Raji (cell line): ENCODE data around the gene ZC2HC1B.

ENCODE experiments used
- POLR2A ChIP-seq: IDR thresholded peaks from 2 replicates; pipeline ENCODE4 v1.6.1; 2011; ENCODE audit warnings: low read depth, low read length, control low read depth; ENCODE audit not compliant: insufficient read depth

Gene ZC2HC1B

GRCh38 chr6:143864234-143864633 is at the start of gene ZC2HC1B:
TSS of gene ZC2HC1B (plus strand) at chr6:143864474. CDS start at chr6:143864540, 66 bp downstream.
- TF ChIP-seq POLR2A = no peak

GRCh38 chr6:143817621-143818020 is 46.7 kb upstream of the ZC2HC1B start:
- TF ChIP-seq POLR2A = no peak

DNA sequence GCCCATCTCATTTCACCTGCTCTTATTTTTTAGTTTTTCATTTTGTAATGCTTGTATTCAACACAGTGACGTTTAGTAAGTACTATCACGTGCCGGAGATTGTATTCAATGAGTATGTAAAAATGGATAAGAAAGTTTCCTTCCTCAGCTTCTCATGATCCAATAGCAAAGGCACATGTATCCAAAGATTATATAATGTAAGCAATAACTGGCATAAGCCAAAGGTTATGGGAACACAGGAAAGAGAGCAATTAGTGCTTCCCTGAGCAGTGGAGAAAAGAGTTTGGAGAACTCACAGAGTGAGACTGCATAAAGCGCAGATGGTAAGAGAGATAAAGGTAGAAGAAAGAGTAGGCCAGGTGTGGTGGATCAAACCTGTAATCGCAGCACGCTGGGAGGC is 42.9 kb upstream of the ZC2HC1B start:
- TF ChIP-seq POLR2A = no peak

DNA sequence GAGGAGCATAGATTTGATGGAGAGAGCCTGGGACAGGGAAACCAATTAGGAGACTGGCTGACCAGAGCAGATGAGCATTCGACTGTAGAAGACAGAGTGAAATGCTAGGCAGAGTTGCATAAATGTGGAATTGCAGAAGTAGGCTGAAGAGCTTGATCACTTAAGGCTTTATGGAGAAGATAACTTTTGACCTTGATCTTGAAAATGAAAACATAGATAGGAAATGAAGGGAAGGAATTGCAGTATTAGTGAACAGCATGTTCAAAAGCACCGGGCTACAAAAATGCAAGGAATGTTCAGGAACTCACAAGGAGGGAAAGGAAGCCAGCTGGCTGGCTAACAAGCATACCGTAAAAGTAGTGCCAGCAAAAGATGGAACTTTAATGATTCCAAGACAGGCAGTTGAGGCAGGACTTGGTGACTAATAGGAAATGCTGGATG is 41.7 kb upstream of the ZC2HC1B start:
- no peak for TF ChIP-seq POLR2A

DNA sequence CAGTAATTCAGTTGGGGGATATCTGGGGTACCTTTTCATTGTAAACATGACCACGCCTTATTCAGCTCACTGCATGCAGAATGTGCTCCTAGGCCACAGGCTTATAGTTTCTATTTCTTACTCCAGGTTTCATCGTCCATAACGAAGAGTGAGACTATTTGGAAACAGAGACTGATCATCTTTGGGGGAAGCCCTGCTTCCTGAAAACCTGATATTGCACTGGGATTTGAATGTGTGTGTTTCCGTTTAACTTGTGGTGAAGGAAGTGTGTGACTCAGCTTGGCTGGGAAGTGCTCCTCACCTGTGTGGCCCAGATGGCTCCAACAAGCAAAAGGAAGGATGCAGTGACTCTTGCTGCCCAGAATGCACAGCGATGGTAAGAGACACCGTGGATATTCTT is 40.7 kb upstream of the ZC2HC1B start:
- TF ChIP-seq POLR2A = no peak

DNA sequence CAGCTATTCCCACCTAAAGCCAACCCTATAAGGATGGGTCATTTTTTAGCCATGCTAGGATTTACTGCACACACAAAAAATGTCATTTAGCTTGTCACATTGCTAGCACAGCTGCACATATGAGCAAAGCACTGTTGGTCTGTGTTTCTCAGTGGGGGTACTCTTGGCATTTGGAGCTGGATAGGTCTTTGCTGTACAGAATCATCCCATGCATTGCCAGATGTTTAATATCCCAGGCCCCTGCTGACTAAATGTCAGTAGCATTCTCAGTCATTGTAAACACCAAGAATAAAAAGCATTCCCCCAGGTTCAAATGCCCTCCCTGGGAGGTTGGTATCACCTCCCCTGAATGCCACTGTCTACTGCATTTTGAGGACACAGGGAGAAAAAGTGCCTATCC is 35.7 kb upstream of the ZC2HC1B start:
- no peak for TF ChIP-seq POLR2A

- TF ChIP-seq POLR2A = no peak
These were observed 28.1 kb upstream of the ZC2HC1B start for GRCh38 chr6:143836150-143836549.

GRCh38 chr6:143838395-143838794 is 25.9 kb upstream of the ZC2HC1B start:
- TF ChIP-seq POLR2A = no peak

GRCh38 chr6:143839196-143839595 is 25.1 kb upstream of the ZC2HC1B start:
- no peak for TF ChIP-seq POLR2A

GRCh38 chr6:143840595-143841265 is 23.5 kb upstream of the ZC2HC1B start:
- TF ChIP-seq POLR2A = no peak

- no peak for TF ChIP-seq POLR2A
These were observed 21.8 kb upstream of the ZC2HC1B start for GRCh38 chr6:143842461-143842901.

- peak; percentile 78 for TF ChIP-seq POLR2A
These were observed 21.2 kb upstream of the ZC2HC1B start, which contains the start of gene LTV1 for GRCh38 chr6:143842902-143843676. TSS of gene LTV1 (plus strand) at chr6:143843338. CDS start at chr6:143843478, 140 bp downstream.

- TF ChIP-seq POLR2A = no peak
These were observed 20.6 kb upstream of the ZC2HC1B start for GRCh38 chr6:143843677-143843999.

- no peak for TF ChIP-seq POLR2A
These were observed 20.3 kb upstream of the ZC2HC1B start for GRCh38 chr6:143844006-143844405.

DNA sequence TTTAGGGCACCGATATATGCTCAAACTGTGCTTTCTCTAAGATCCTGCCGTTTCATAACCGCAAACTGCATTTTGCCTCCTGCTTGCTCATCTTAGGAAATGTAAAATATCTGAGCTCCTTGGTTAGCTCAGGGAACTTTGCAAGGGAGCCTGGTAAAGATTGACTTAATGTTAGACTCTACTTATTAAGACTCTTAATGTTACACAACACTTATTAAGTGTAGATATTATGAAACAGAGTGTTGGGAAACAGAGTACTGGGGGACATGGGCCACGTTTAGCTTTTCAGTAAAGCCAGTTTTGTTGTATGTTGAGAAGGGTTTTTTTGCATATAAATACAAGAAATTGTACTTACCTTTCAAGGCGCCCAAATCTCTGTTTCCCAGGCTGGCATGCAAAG is 19.2 kb upstream of the ZC2HC1B start:
- no peak for TF ChIP-seq POLR2A

DNA sequence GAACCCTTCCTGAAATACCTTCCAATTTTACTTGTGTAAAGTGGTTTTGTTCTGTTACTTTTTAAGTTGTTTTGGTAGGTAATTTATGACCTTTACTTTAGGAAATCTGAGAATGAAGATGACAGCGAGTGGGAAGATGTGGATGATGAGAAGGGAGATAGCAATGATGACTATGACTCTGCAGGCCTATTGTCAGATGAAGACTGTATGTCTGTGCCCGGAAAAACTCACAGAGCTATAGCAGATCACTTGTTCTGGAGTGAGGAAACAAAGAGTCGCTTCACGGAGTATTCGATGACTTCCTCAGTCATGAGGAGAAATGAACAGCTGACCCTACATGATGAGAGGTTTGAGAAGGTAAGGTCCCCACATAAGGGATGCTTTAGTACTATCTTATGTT is 6.6 kb upstream of the ZC2HC1B start:
- no peak for TF ChIP-seq POLR2A
